HL-60 (cell line): ENCODE measurements around the gene RTN4RL1.

Source experiments
- GABPA ChIP-seq: IDR thresholded peaks from 2 replicates; pipeline ENCODE4 v1.6.1; 2012; ENCODE audit warnings: low read depth
- POLR2AphosphoS5 ChIP-seq: IDR thresholded peaks from 2 replicates; pipeline ENCODE4 v1.6.1; 2012; ENCODE audit warnings: low read depth

- TF ChIP-seq POLR2AphosphoS5 (no peak), GABPA (no peak)
Measured at GRCh38 chr17:1907216-1907631, 117.9 kb downstream of the RTN4RL1 start.
